Measurements from ENCODE around the gene DYRK1B. TPM values are rescaled to one million over a fixed set of nuclear protein-coding genes. Genes with fewer than 3 reads are reported as not detected.
A peak's percentile ranks its signal among the peaks of the same experiment; 100 is the strongest.

DYRK1B gene
- total RNA-seq, 1 experiment from 2014 or later: 6.9 TPM

DNA sequence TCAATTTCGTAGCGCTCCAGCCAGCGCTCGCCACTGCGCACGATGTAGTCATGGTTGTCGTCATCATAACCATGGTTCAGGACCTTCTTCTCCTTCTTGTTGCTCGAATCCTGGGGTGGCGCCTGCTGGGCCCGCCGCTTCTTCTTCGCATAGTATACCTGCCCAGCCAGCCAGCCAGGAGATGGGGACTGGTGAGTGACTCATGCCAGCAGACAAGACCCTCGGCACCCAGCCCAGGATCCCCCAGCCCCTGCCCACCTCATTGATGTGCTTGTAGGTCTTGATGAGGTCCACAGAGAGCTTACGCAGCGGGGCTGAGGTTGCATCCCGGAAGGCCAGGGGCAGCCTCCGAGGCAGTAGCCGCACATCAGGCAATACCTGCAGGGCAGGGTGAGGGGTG, 3.6 kb downstream of the DYRK1B start:
- Histone ChIP-seq H3K27me3 (ENCODE audit: control insufficient read depth, insufficient read depth, low read length) (no peaks in the 10 kb centered on the region), H3K36me3 (replicated peaks; ENCODE audit: control insufficient read depth, insufficient read depth, low read length) (peaks cover 10% of the 10 kb centered on the region), H3K4me3 (ENCODE audit: insufficient read depth, low read depth, low read length) (no peak overlapping the region)
- DNase-seq: no peak

DNA sequence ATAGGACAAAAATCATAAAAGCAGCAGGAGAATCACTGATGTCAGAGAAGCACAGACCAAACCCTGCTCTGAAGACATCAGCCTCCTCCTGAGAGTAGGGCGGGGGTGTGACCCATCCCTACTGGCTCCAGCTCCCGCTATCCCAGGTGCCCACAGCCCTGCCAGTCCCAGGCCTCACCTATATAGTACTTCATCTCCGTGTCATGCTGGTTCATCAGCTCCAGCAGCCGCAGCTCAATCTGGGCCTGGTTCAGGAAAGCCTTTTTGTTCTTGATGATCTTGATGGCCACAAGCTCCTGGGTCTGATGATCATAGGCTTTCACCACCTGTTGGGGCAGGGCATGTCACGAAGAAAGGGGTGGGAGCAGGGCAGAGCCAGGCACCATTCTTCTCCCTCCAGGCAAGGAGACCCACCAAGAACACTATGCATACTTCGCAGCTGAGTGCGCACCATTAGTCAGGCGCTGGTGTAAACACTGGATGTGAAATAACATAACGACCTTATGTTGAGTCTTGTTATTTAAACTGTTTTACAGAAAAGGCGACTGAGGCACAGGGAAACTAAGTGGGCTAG, 4.2 kb downstream of the DYRK1B start:
- no peak overlapping the region for H3K4me3 ChIP-seq (ENCODE audit: insufficient read depth, low read depth, low read length)
- H3K27me3 ChIP-seq (ENCODE audit: control insufficient read depth, insufficient read depth, low read length): no peaks in the 10 kb centered on the region
- no peak for DNase-seq
- peaks cover 7% of the 10 kb centered on the region for H3K36me3 ChIP-seq (replicated peaks; ENCODE audit: control insufficient read depth, insufficient read depth, low read length)

DNA sequence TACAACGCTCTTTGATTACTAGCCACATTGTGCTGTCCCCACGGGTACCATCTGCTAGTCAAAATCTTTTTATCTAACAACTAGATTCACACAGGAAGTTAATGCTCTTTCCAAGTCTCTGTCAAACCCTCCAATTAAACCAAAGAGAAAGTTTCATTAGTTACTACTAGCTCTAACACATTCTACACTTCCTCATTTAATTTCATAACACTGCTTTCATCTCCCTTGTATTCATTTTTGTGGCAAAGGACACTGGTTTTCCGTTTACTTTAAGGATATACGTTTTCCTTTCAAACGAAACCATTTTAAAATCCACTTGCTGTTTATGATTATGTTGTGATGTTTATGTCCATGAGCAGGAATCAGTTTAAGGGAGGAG, 5.3 kb downstream of the DYRK1B start:
- Histone ChIP-seq H3K4me3 (ENCODE audit: insufficient read depth, low read depth, low read length) (no peak overlapping the region), H3K27me3 (ENCODE audit: control insufficient read depth, insufficient read depth, low read length) (no peaks in the 10 kb centered on the region), H3K36me3 (replicated peaks; ENCODE audit: control insufficient read depth, insufficient read depth, low read length) (peaks cover 2% of the 10 kb centered on the region)
- no peak for DNase-seq

DNA sequence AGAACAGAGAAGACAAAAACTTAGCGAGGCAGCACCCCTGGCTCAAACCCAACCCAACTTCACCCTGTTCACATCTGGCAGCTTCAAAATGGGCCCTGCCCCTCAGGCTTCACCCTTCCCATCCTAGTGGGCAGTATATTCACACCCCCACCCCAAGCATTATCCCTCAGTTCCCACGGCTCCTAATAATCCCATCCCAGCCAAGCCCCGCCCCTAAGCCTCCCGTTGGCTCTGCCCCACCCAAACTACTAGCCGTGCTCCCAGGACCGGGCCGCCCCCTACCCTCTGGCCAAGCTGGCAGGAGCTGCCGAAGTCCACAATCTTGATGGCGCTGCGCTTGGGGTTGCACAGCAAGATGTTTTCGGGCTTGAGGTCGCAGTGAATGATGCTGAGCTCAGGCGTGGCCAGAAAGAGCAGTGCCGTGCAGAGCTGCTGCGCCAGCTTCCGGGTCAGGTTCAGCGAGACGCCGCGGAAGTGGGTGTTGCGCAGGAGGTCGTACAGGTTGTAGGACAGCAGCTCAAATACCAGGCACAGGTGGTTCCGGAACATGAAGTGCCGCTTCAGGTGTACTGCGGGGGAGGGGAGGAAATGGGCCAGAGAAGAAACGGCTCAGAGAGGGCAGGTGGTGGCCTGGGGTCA, 5.8 kb downstream of the DYRK1B start:
- Histone ChIP-seq H3K4me3 (ENCODE audit: insufficient read depth, low read depth, low read length) (no peak overlapping the region), H3K27me3 (ENCODE audit: control insufficient read depth, insufficient read depth, low read length) (no peaks in the 10 kb centered on the region), H3K36me3 (replicated peaks; ENCODE audit: control insufficient read depth, insufficient read depth, low read length) (peaks cover 2% of the 10 kb centered on the region)
- DNase-seq: peak; percentile 49

DNA sequence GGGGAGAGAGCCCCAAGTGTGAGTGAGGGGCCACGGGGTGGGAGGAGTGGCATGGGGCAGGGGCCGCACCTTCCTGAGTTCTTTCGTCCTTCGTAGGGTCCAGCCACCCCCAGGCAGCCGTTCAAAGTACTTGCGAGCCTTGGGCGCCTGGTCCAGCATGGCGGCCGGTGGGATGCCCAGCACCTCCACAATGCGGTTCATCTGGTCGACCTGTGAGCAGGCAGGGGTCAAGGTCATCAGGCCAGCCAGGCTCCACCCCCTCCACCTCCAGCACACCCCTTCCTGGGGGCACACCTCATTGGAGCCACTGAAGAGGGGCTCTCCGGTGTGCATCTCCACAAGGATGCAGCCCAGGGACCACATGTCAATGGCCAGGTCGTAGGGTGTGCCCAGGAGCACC, 6.7 kb downstream of the DYRK1B start:
- no peak for DNase-seq
- H3K4me3 ChIP-seq (ENCODE audit: insufficient read depth, low read depth, low read length): no peak overlapping the region
- H3K36me3 ChIP-seq (replicated peaks; ENCODE audit: control insufficient read depth, insufficient read depth, low read length): peaks cover 2% of the 10 kb centered on the region
- no peaks in the 10 kb centered on the region for H3K27me3 ChIP-seq (ENCODE audit: control insufficient read depth, insufficient read depth, low read length)

DNA sequence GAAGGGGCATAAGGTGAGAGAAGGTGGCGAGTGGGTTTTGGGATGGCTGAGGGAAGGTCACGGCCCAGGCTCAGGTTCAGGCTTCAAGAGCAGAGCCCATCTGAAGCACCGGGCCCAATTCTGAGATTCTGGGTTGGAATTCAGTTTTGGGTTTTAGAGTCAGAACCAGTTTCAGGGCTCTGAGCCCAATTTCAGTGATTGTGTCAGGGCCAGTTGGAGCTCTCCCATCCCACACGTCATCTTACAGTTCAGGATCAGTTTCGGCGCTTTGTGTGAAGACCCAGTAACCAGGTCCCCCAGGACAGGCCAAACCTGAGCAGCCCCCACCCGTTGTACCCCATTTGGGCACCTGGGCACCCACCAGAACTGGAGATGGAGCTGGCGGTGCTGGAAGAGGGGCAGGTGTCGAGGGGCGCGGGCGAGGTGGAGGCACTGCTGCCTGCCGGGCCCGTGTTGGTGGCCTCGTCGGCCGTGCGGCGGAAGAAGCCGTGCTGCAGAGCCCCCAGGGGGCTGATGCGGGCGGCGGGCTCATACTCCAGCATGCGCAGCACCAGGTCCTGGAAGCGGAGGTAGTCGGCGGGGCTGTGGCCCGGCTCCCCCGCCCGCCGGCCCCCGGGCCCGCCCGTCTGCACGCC, 7.5 kb downstream of the DYRK1B start:
- DNase-seq: peak; percentile 49
- no peaks in the 10 kb centered on the region for H3K27me3 ChIP-seq (ENCODE audit: control insufficient read depth, insufficient read depth, low read length)
- no peak overlapping the region for H3K4me3 ChIP-seq (ENCODE audit: insufficient read depth, low read depth, low read length)
- H3K36me3 ChIP-seq (replicated peaks; ENCODE audit: control insufficient read depth, insufficient read depth, low read length): peaks cover 2% of the 10 kb centered on the region

DNA sequence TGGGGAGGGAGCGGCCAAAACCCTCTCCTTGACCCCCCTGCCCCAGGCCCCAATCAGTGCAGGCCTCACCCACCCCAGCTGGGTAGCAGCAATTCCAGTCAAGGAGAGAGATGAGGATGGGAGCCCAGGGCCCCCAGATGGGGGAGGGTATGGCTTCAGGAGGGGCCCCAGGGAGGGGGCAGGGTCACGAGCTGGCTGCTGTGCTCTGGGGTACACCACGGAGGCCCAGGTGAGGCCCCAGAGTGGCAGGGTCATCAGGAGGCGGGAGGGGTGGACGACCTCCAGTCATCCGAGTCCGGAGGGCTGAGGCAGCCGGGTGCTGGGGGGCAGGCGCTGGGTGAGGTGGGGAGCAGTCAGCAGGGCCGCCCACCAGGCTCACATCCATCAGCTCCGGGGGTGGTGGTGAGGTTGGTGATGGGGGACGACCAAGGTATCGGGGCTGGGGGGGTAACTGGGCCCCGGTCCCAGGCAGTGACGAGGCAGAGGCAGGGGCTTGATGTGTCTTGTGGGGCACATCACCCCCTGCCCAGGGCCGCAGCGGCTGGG, 8.4 kb downstream of the DYRK1B start:
- no peaks in the 10 kb centered on the region; the same call in none of the 2 replicates for H3K36me3 ChIP-seq (replicated peaks; ENCODE audit: control insufficient read depth, insufficient read depth, low read length)
- no peak overlapping the region for H3K4me3 ChIP-seq (ENCODE audit: insufficient read depth, low read depth, low read length)

DNA sequence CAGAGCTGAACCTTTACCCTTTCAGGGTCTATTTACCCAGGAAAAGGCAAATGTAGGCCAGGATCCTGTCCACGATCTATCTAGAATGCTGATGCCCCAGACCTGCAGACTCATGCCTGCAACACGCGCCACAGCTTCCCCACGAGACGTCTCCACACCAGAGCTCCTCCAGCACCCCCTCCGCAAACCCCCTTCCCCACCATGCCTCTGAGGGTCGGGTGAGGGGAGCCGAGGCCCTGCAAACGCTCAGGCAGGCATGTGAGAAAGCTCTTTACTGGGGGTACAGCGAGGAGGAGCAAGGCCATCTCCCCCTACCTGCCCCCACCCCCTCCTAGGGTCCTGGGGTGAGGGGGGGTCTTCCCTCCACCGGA, 8.9 kb downstream of the DYRK1B start:
- Histone ChIP-seq H3K27me3 (ENCODE audit: control insufficient read depth, insufficient read depth, low read length) (no peaks in the 10 kb centered on the region), H3K36me3 (replicated peaks; ENCODE audit: control insufficient read depth, insufficient read depth, low read length) (no peaks in the 10 kb centered on the region; the same call in none of the 2 replicates), H3K4me3 (ENCODE audit: insufficient read depth, low read depth, low read length) (peak overlapping the region; percentile 30)
- peak; percentile 54 for DNase-seq

More for the DNA sequence above, 8.4 kb downstream of the DYRK1B start:
- peak; percentile 51 for DNase-seq
- no peaks in the 10 kb centered on the region for H3K27me3 ChIP-seq (ENCODE audit: control insufficient read depth, insufficient read depth, low read length)

DNA sequence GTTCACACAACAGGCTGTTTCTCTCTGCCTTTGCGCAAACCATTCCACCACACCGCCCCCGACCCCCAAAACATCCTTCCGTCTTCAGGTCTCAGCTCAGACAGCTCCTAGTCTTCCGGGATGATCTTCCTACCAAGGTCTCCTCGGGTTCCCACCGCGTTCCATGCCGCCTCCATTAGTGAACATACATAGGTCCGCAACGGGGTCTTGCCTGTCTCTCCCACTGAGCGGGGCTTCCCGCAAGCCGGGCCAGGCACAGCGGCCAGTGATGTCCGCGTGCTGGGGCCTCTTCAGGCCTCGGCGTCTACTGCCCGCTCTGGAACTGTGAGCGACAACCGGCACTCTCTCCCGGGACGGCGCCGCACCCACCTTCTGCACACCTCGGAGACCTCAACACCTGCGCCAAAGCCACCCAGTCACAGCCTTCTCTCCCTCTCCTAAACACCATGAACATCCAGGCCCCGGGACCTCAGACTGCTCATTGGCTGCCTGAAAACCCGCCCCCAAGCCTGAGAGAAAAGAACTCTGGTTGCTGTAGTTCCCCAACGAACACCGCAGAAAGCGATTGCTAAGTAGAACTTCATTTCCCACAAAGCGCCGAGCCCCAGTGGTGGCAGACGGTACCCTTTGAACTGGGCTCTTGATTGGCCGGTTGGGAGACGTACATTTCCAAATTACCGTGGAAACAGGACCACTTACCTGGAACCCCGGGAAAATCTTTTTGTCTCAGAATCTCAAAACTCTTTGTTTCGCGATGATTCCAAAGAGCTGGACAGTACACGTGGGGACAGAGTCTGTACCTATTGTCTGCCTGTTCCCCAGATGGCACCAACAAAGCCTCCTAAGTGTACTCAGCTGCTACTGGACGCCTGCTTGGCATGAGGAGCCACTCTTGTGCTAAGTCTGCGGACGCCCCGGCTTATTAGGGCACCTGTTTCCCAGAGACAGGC, 9.5 kb downstream of the DYRK1B start:
- H3K4me3 ChIP-seq (ENCODE audit: insufficient read depth, low read depth, low read length): peak overlapping the region; percentile 81
- H3K36me3 ChIP-seq (replicated peaks; ENCODE audit: control insufficient read depth, insufficient read depth, low read length): no peaks in the 10 kb centered on the region
- peak; percentile 96 for DNase-seq
- no peaks in the 10 kb centered on the region for H3K27me3 ChIP-seq (ENCODE audit: control insufficient read depth, insufficient read depth, low read length)

DNA sequence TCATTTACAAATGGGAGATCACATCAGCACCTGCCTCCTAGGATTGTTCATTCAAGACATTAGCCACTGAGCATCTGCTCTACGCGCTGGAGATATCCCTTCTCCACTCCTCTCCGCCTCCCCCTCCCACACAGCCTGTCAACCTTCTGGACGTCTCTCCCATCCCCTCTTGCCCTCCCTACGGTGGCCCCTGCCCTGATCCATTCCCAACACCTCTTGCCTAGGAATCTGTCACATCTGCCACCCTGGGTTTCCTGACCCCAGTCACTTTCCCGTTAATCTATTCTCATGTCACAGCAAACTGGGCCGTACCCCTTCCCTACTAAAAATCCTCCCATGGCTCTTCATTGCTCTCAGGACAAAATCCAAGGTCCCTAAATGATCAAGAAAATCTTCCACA, 10.3 kb downstream of the DYRK1B start:
- H3K27me3 ChIP-seq (ENCODE audit: control insufficient read depth, insufficient read depth, low read length): no peaks in the 10 kb centered on the region
- peak overlapping the region; percentile 81; the same call in 1 of the 2 replicates for H3K4me3 ChIP-seq (ENCODE audit: insufficient read depth, low read depth, low read length)
- DNase-seq: peak; percentile 53
- H3K36me3 ChIP-seq (replicated peaks; ENCODE audit: control insufficient read depth, insufficient read depth, low read length): no peaks in the 10 kb centered on the region

DNA sequence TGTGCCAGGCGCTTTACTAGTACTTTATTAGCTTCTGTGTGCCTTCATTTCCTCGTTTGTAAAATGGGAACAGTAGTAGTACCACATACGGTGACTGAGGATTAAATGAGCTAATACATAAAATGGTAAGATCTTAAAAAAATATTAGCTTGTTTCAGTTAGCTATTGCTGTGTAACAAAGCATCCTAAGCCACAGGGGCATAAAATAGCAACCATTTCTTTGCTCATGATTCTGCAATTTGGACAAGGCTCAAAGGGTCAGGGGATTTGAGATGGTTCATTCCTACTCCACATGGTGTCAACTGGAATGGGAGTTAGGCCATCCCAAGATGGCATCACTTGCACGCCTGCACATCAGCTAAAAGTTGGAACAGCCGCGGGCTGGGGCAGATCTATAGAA, 13.3 kb downstream of the DYRK1B start:
- Histone ChIP-seq H3K4me3 (ENCODE audit: insufficient read depth, low read depth, low read length) (no peak overlapping the region), H3K27me3 (ENCODE audit: control insufficient read depth, insufficient read depth, low read length) (no peaks in the 10 kb centered on the region), H3K36me3 (replicated peaks; ENCODE audit: control insufficient read depth, insufficient read depth, low read length) (no peaks in the 10 kb centered on the region)
- DNase-seq: no peak

DNA sequence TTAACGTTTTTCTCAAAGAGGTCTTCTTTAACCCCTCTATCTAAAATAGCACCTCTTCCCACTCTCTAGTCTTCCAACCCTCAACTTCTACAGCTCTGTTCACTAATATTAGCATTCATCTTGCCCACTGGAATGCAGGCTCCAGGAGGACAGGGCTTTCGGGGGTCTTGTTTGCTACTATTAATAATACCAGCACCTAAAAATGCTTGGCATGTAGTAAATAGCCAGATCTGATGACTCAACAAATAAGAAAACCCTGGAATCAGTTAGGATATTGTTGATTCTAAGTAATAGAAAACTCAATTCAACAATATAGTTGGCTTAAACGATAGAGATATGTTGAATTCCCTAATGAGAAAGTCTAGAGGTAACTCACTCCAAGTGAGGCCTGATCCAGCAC, 14.2 kb downstream of the DYRK1B start:
- Histone ChIP-seq H3K4me3 (ENCODE audit: insufficient read depth, low read depth, low read length) (no peak overlapping the region), H3K36me3 (replicated peaks; ENCODE audit: control insufficient read depth, insufficient read depth, low read length) (no peaks in the 10 kb centered on the region), H3K27me3 (ENCODE audit: control insufficient read depth, insufficient read depth, low read length) (no peaks in the 10 kb centered on the region)
- no peak for DNase-seq

DNA sequence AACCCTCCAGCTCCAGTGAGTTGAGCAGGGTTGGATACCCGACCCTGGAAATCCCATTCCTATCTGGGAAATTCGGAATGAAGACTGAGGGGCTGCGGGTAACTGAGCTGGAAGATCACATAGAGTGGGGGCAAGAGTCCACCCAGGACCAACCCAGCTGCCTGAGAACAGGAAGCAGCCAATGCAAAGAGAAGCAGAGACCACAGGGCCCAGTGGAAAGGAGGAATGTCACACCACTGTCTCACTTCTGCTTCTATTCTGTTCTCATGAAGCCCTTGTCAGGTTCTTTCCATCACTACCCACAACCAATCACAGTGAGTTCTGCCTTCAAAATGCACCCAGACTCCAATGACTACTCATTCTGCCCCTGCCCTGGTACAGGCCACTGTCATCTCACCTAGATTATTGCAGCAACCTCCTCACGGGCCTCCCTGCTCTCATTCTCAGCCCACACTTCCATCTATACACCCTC, 15.3 kb downstream of the DYRK1B start:
- DNase-seq: no peak
- no peak overlapping the region for H3K4me3 ChIP-seq (ENCODE audit: insufficient read depth, low read depth, low read length)
- H3K27me3 ChIP-seq (ENCODE audit: control insufficient read depth, insufficient read depth, low read length): no peaks in the 10 kb centered on the region
- H3K36me3 ChIP-seq (replicated peaks; ENCODE audit: control insufficient read depth, insufficient read depth, low read length): no peaks in the 10 kb centered on the region

DNA sequence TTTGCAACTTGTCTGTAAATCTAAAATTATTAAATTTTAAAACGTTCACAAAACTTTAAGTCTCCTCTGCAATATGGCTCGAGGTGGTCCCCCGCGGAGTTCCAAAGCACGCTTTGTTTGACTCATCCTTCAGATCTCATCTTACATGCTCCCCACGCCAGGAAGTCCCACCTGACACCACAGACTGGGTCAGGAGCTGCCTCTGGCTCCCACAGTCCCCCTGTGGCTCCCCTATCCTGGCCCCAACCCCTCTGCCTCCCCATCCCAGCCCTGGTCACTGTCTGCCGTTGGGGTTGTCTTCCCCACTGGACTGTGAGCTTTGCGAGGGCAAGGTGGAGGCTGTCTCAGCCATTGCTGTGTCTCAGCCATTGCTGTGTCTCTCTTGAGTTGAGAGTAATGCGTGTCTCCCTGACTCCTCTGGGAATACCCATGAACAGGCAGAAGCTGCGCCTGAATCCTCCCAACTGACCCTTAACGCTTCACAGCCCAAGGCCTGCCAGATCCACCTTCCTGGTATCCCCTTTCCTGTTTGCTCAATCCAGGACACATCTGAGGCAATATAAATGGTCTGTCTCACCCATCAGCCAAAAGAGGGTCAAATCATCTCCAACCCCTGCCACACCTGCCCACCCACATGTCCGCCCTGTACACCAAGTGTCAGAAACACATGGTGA, 15.9 kb downstream of the DYRK1B start:
- H3K27me3 ChIP-seq (ENCODE audit: control insufficient read depth, insufficient read depth, low read length): no peaks in the 10 kb centered on the region
- no peak for DNase-seq

More for the DNA sequence above, 15.9 kb downstream of the DYRK1B start:
- H3K4me3 ChIP-seq (ENCODE audit: insufficient read depth, low read depth, low read length): no peak overlapping the region
- no peaks in the 10 kb centered on the region for H3K36me3 ChIP-seq (replicated peaks; ENCODE audit: control insufficient read depth, insufficient read depth, low read length)
